KMS-11 (cell line): ENCODE data around the gene GRIK1.

Experiments
- H2AFZ ChIP-seq: fragments of 200-600 bp; sonication (generic); 2 replicates; pipeline ENCODE4 v1.6.1; 2016; ENCODE audit warnings: antibody characterized with exemption, mixed run types, low read depth
- H3K27ac ChIP-seq: fragments of 200-600 bp; sonication (generic); 2 replicates; pipeline ENCODE4 v1.6.1; 2016; ENCODE audit warnings: mild to moderate bottlenecking, mixed run types
- H3K27me3 ChIP-seq: fragments of 200-600 bp; sonication (generic); 2 replicates; pipeline ENCODE4 v1.6.1; 2017; ENCODE audit warnings: mild to moderate bottlenecking, low read depth, mixed run types, moderate library complexity; ENCODE audit not compliant: insufficient read depth
- H3K36me3 ChIP-seq: fragments of 200-600 bp; sonication (generic); 2 replicates; pipeline ENCODE4 v1.6.1; 2017; ENCODE audit warnings: mild to moderate bottlenecking, mixed run types; ENCODE audit not compliant: insufficient read depth
- H3K4me1 ChIP-seq: fragments of 200-600 bp; sonication (generic); 2 replicates; pipeline ENCODE4 v1.6.1; 2016; ENCODE audit warnings: mild to moderate bottlenecking, low read depth, mixed run types; ENCODE audit not compliant: poor library complexity, severe bottlenecking
- H3K4me2 ChIP-seq: fragments of 200-600 bp; sonication (generic); 2 replicates; pipeline ENCODE4 v1.7.0; 2016; ENCODE audit warnings: mild to moderate bottlenecking, mixed run types
- H3K4me3 ChIP-seq: fragments of 200-600 bp; sonication (generic); IDR thresholded peaks from 2 replicates; pipeline ENCODE4 v1.6.1; 2017; ENCODE audit warnings: low read depth, low read length, mixed read lengths; ENCODE audit not compliant: insufficient read depth
- H3K79me2 ChIP-seq: fragments of 200-600 bp; sonication (generic); 2 replicates; pipeline ENCODE4 v1.6.1; 2016; ENCODE audit warnings: low read depth, mixed run types; ENCODE audit not compliant: insufficient read depth
- H3K9ac ChIP-seq: fragments of 200-600 bp; sonication (generic); 2 replicates; pipeline ENCODE4 v1.6.1; 2016; ENCODE audit warnings: mild to moderate bottlenecking, mixed run types
- H4K20me1 ChIP-seq: fragments of 200-600 bp; sonication (generic); 2 replicates; pipeline ENCODE4 v1.6.1; 2016; ENCODE audit warnings: mild to moderate bottlenecking, mixed run types; ENCODE audit not compliant: insufficient read depth
- CTCF ChIP-seq: fragments of 200-600 bp; sonication (generic); conservative IDR thresholded peaks from 2 replicates; pipeline ENCODE4 v1.6.1; 2017; ENCODE audit warnings: low read depth, mild to moderate bottlenecking, antibody characterized with exemption, low read length, moderate library complexity, mixed read lengths

The GRIK1 gene

GRCh38 chr21:29654203-29654602 lies 285.6 kb downstream of the GRIK1 start:
- no peak overlapping the region for H3K4me3 ChIP-seq
- H3K79me2 ChIP-seq: no peaks in the 10 kb centered on the region
- no peaks in the 10 kb centered on the region for H3K27me3 ChIP-seq
- H3K36me3 ChIP-seq: no peaks in the 10 kb centered on the region
- no peak for TF ChIP-seq CTCF
- no peak overlapping the region for H3K27ac ChIP-seq
- no peak overlapping the region for H3K4me2 ChIP-seq
- no peaks in the 10 kb centered on the region for H4K20me1 ChIP-seq
- no peak overlapping the region for H2AFZ ChIP-seq
- no peak overlapping the region for H3K9ac ChIP-seq
- peaks cover 5% of the 10 kb centered on the region for H3K4me1 ChIP-seq

GRCh38 chr21:29650523-29651022 lies 289.2 kb downstream of the GRIK1 start:
- no peaks in the 10 kb centered on the region for H4K20me1 ChIP-seq
- no peak overlapping the region for H3K27ac ChIP-seq
- no peaks in the 10 kb centered on the region for H3K36me3 ChIP-seq
- H3K27me3 ChIP-seq: no peaks in the 10 kb centered on the region
- H3K9ac ChIP-seq: no peak overlapping the region
- H2AFZ ChIP-seq: no peak overlapping the region
- H3K4me1 ChIP-seq: peaks cover 5% of the 10 kb centered on the region
- TF ChIP-seq CTCF: no peak
- no peak overlapping the region for H3K4me3 ChIP-seq
- no peaks in the 10 kb centered on the region for H3K79me2 ChIP-seq
- H3K4me2 ChIP-seq: no peak overlapping the region

- Histone ChIP-seq H3K27ac (no peak overlapping the region), H3K27me3 (no peaks in the 10 kb centered on the region), H3K4me2 (no peak overlapping the region), H3K4me3 (no peak overlapping the region), H3K9ac (no peak overlapping the region), H3K79me2 (no peaks in the 10 kb centered on the region), H4K20me1 (no peaks in the 10 kb centered on the region), H3K36me3 (no peaks in the 10 kb centered on the region), H3K4me1 (peaks cover 5% of the 10 kb centered on the region), H2AFZ (no peak overlapping the region)
- no peak for TF ChIP-seq CTCF
These were observed 290.4 kb downstream of the GRIK1 start for GRCh38 chr21:29649406-29649814.

GRCh38 chr21:29648710-29649240 lies 291.0 kb downstream of the GRIK1 start:
- H3K79me2 ChIP-seq: no peaks in the 10 kb centered on the region
- H3K36me3 ChIP-seq: no peaks in the 10 kb centered on the region
- no peaks in the 10 kb centered on the region for H3K27me3 ChIP-seq
- peaks cover 5% of the 10 kb centered on the region for H3K4me1 ChIP-seq
- H3K9ac ChIP-seq: no peak overlapping the region
- no peak overlapping the region for H3K27ac ChIP-seq
- no peak overlapping the region for H3K4me2 ChIP-seq
- no peak overlapping the region for H2AFZ ChIP-seq
- no peak overlapping the region for H3K4me3 ChIP-seq
- no peaks in the 10 kb centered on the region for H4K20me1 ChIP-seq
- TF ChIP-seq CTCF: no peak
